H9 (cell line): ENCODE data around the gene TPSAB1. TPM values are rescaled to one million over a fixed set of nuclear protein-coding genes. Genes with fewer than 3 reads are reported as not detected.

ENCODE experiments used
- DNase-seq: peaks from one replicate; pipeline ENCODE4 v3.0.0-alpha.2; 2017
- H2AFZ ChIP-seq: one replicate; pipeline ENCODE4 v1.6.1; 2013; ENCODE audit warnings: mild to moderate bottlenecking, low read length, control low read depth, moderate library complexity
- H2AK5ac ChIP-seq: 2 replicates; pipeline ENCODE4 v1.6.1; 2013; ENCODE audit warnings: low read length, control low read depth, mixed read lengths; ENCODE audit not compliant: insufficient read length
- H2BK120ac ChIP-seq: one replicate; pipeline ENCODE4 v1.6.1; 2013; ENCODE audit warnings: low read depth, mild to moderate bottlenecking, low read length, control low read depth, inconsistent platforms; ENCODE audit not compliant: poor library complexity, severe bottlenecking
- H2BK12ac ChIP-seq: 2 replicates; pipeline ENCODE4 v1.6.1; 2013; ENCODE audit warnings: low read length, control low read depth, mixed read lengths, low read depth; ENCODE audit not compliant: insufficient read length
- H2BK15ac ChIP-seq: 2 replicates; pipeline ENCODE4 v1.6.1; 2013; ENCODE audit warnings: low read depth, low read length, control low read depth
- H2BK20ac ChIP-seq: one replicate; pipeline ENCODE4 v1.6.1; 2013; ENCODE audit warnings: low read depth, mild to moderate bottlenecking, low read length, control low read depth, inconsistent platforms; ENCODE audit not compliant: poor library complexity, severe bottlenecking
- H2BK5ac ChIP-seq: 2 replicates; pipeline ENCODE4 v1.6.1; 2013; ENCODE audit warnings: low read length, control low read depth, mixed read lengths; ENCODE audit not compliant: insufficient read length
- H3K14ac ChIP-seq: 2 replicates; pipeline ENCODE4 v1.6.1; 2013; ENCODE audit warnings: low read length, control low read depth; ENCODE audit not compliant: insufficient read depth
- H3K18ac ChIP-seq: 2 replicates; pipeline ENCODE4 v1.6.1; 2013; ENCODE audit warnings: low read depth, mild to moderate bottlenecking, mixed read lengths, low read length, control low read depth; ENCODE audit not compliant: insufficient read length
- H3K23ac ChIP-seq: 2 replicates; pipeline ENCODE4 v1.6.1; 2013; ENCODE audit warnings: low read length, control low read depth, mixed read lengths, low read depth; ENCODE audit not compliant: insufficient read length
- H3K23me2 ChIP-seq: 2 replicates; pipeline ENCODE4 v1.6.1; 2013; ENCODE audit warnings: low read depth, mild to moderate bottlenecking, mixed read lengths, low read length, control low read depth; ENCODE audit not compliant: insufficient read length, poor library complexity, severe bottlenecking
- H3K27ac ChIP-seq: 2 replicates; pipeline ENCODE4 v1.5.1; 2013; ENCODE audit warnings: low read length, control low read depth, mixed read lengths, low read depth; ENCODE audit not compliant: insufficient read length
- H3K27me3 ChIP-seq: 2 replicates; pipeline ENCODE4 v1.6.1; 2013; ENCODE audit warnings: low read length, control low read depth, inconsistent platforms; ENCODE audit not compliant: insufficient read depth
- H3K4ac ChIP-seq: 2 replicates; pipeline ENCODE4 v1.6.1; 2013; ENCODE audit warnings: low read depth, mild to moderate bottlenecking, control low read depth, inconsistent platforms, low read length, moderate library complexity
- H3K4me1 ChIP-seq: 2 replicates; pipeline ENCODE4 v1.6.1; 2013; ENCODE audit warnings: low read length, control low read depth, inconsistent platforms; ENCODE audit not compliant: insufficient read depth
- H3K4me2 ChIP-seq: 2 replicates; pipeline ENCODE4 v1.6.1; 2013; ENCODE audit warnings: low read length, control low read depth, mixed read lengths; ENCODE audit not compliant: insufficient read length, insufficient read depth
- H3K56ac ChIP-seq: 2 replicates; pipeline ENCODE4 v1.6.1; 2013; ENCODE audit warnings: low read depth, mild to moderate bottlenecking, mixed read lengths, low read length, control low read depth; ENCODE audit not compliant: insufficient read length
- H3K79me1 ChIP-seq: 2 replicates; pipeline ENCODE4 v1.6.1; 2013; ENCODE audit warnings: low read depth, mild to moderate bottlenecking, moderate library complexity, low read length, control low read depth, inconsistent platforms; ENCODE audit not compliant: insufficient read depth, poor library complexity, severe bottlenecking
- H3K79me2 ChIP-seq: 2 replicates; pipeline ENCODE4 v1.6.1; 2013; ENCODE audit warnings: low read length, control low read depth, inconsistent platforms; ENCODE audit not compliant: insufficient read depth
- H3K9ac ChIP-seq: 2 replicates; pipeline ENCODE4 v1.6.1; 2013; ENCODE audit warnings: low read length, control low read depth, mixed read lengths; ENCODE audit not compliant: insufficient read length; ENCODE audit errors: extremely low read depth
- H3K9me3 ChIP-seq: one replicate; pipeline ENCODE4 v1.6.1; 2013; ENCODE audit warnings: low read depth, low read length, inconsistent platforms; ENCODE audit not compliant: control insufficient read depth
- H3T11ph ChIP-seq: one replicate; pipeline ENCODE4 v1.6.1; 2013; ENCODE audit warnings: mild to moderate bottlenecking, low read length, control low read depth, inconsistent platforms
- H4K20me1 ChIP-seq: one replicate; pipeline ENCODE4 v1.6.1; 2013; ENCODE audit not compliant: control insufficient read depth, insufficient read length, insufficient read depth
- H4K5ac ChIP-seq: 2 replicates; pipeline ENCODE4 v1.6.1; 2013; ENCODE audit warnings: low read depth, mild to moderate bottlenecking, mixed read lengths, low read length, control low read depth; ENCODE audit not compliant: insufficient read length
- H4K8ac ChIP-seq: replicated peaks from 2 replicates; pipeline ENCODE4 v1.6.1; 2013; ENCODE audit warnings: low read length, control low read depth, mixed read lengths, low read depth; ENCODE audit not compliant: insufficient read length
- H4K91ac ChIP-seq: 2 replicates; pipeline ENCODE4 v1.6.1; 2013; ENCODE audit warnings: low read depth, mild to moderate bottlenecking, moderate library complexity, mixed read lengths, low read length, control low read depth; ENCODE audit not compliant: insufficient read length
- H3K27ac Mint-ChIP-seq, 3 experiments: 2 replicates in 2 of 3; 3 replicates in 1 of 3; pipeline ENCODE4 v1.8.0; 2020 to 2021; ENCODE audit warnings: mixed read lengths in 3 of 3, mild to moderate bottlenecking in 1 of 3, moderate library complexity in 1 of 3
- H3K27me3 Mint-ChIP-seq: 2 replicates; pipeline ENCODE4 v1.8.0; 2021; ENCODE audit warnings: low read depth, mild to moderate bottlenecking, moderate library complexity, mixed read lengths
- H3K36me3 Mint-ChIP-seq, 3 experiments: 2 replicates in 2 of 3; 3 replicates in 1 of 3; pipeline ENCODE4 v1.8.0; 2020 to 2021; ENCODE audit warnings: low read depth in 3 of 3, mixed read lengths in 3 of 3; ENCODE audit not compliant: insufficient read depth in 1 of 3
- H3K4me1 Mint-ChIP-seq, 2 experiments: 2 replicates each; pipeline ENCODE4 v1.8.0; 2020; ENCODE audit warnings: mixed read lengths in 2 of 2
- H3K4me3 Mint-ChIP-seq, 2 experiments: 2 replicates in 1 of 2; 3 replicates in 1 of 2; pipeline ENCODE4 v1.8.0; 2020 to 2021; ENCODE audit warnings: mild to moderate bottlenecking in 2 of 2, mixed read lengths in 2 of 2, moderate library complexity in 1 of 2
- H3K9me3 Mint-ChIP-seq, 2 experiments: 2 replicates in 1 of 2; 3 replicates in 1 of 2; pipeline ENCODE4 v1.8.0; 2020; ENCODE audit warnings: mild to moderate bottlenecking in 2 of 2, mixed read lengths in 2 of 2, moderate library complexity in 1 of 2
- WGBS: extraction: QIAGEN DNeasy Blood & Tissue Kit; methylation state at CpG from one replicate; pipeline ENCODE4 v1.1.7; 2013; ENCODE audit warnings: missing lambda C conversion rate, low lambda C conversion rate, mixed read lengths; ENCODE audit not compliant: insufficient read length; ENCODE audit errors: extremely low coverage; 5-methylcytosine and 5-hydroxymethylcytosine counted together
- total RNA-seq: library from RNA; stranded (reverse); gene quantifications from 2 replicates; pipeline ENCODE4 v1.2.1, GENCODE V29; 2021
- TF ChIP-seq, protein P1 (sequence below): fragments of 200-600 bp; sonication (generic); conservative IDR thresholded peaks from 3 replicates; pipeline ENCODE4 v1.8.0; 2021; ENCODE audit warnings: antibody characterized with exemption, mild to moderate bottlenecking

The TPSAB1 gene
- total RNA-seq, 1 experiment from 2014 or later: not detected

DNA sequence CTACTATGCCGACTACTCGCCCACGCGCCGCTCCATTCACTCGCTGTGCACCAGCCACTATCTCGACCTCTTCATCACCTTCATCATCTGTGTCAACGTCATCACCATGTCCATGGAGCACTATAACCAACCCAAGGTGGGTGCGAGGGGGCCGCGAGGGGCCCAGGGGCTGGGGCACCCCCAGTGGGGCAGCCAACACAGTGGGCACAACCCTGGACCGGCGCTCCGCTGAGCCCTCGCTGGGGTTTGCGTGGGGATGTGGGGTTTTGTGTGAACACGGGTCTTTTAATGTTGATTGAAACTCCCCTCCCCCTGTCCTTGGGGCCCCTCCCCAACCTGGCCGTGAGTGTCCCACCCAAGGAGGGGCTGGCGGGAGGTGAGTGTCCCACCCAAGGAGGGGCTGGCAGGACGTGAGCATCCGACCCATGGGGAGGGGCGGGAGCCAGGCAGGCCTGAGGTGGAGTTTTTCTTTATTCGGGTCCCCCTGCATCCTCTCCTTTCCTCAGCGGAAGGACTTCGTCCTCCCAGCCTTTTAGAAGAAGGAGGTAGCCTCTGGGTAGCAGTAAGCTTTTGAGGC lies 26.6 kb upstream of the TPSAB1 start:
- Histone ChIP-seq H2AK5ac (no peak overlapping the region), H2AFZ (no peak overlapping the region), H3K23ac (no peak overlapping the region), H3K23me2 (no peaks in the 10 kb centered on the region), H3K9me3 (no peaks in the 10 kb centered on the region), H2BK15ac (no peak overlapping the region), H3T11ph (no peak overlapping the region), H2BK120ac (no peak overlapping the region), H4K5ac (no peak overlapping the region), H3K4ac (no peak overlapping the region), H4K91ac (no peak overlapping the region), H3K14ac (no peak overlapping the region), H4K20me1 (peaks cover 3% of the 10 kb centered on the region), H2BK5ac (no peak overlapping the region), H3K27me3 (no peaks in the 10 kb centered on the region), H3K4me1 (no peaks in the 10 kb centered on the region), H4K8ac (no peak overlapping the region), H2BK20ac (no peak overlapping the region), H2BK12ac (no peak overlapping the region), H3K79me2 (no peaks in the 10 kb centered on the region), H3K9ac (no peak overlapping the region), H3K18ac (no peak overlapping the region), H3K79me1 (no peaks in the 10 kb centered on the region), H3K4me2 (no peak overlapping the region), H3K56ac (no peak overlapping the region), H3K27ac (no peak overlapping the region)
- H3K4me1 Mint-ChIP-seq: no peaks in the 10 kb centered on the region
- H3K4me3 Mint-ChIP-seq: no peak overlapping the region
- TF ChIP-seq, protein P1, sequence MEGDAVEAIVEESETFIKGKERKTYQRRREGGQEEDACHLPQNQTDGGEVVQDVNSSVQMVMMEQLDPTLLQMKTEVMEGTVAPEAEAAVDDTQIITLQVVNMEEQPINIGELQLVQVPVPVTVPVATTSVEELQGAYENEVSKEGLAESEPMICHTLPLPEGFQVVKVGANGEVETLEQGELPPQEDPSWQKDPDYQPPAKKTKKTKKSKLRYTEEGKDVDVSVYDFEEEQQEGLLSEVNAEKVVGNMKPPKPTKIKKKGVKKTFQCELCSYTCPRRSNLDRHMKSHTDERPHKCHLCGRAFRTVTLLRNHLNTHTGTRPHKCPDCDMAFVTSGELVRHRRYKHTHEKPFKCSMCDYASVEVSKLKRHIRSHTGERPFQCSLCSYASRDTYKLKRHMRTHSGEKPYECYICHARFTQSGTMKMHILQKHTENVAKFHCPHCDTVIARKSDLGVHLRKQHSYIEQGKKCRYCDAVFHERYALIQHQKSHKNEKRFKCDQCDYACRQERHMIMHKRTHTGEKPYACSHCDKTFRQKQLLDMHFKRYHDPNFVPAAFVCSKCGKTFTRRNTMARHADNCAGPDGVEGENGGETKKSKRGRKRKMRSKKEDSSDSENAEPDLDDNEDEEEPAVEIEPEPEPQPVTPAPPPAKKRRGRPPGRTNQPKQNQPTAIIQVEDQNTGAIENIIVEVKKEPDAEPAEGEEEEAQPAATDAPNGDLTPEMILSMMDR: no peak
- no peaks in the 10 kb centered on the region for H3K9me3 Mint-ChIP-seq
- H3K36me3 Mint-ChIP-seq: peaks cover 2 to 43% (median 29%) of the 10 kb centered on the region in 3 experiments; a peak in 6 of 7 replicates
- H3K27ac Mint-ChIP-seq: no peak overlapping the region; a peak in 1 of 7 replicates
- H3K27me3 Mint-ChIP-seq: no peaks in the 10 kb centered on the region
- WGBS: no CpG with 5 or more reads among the region's 25 CpGs
- DNase-seq: no peak
